CD14-positive monocyte (primary cell): ENCODE measurements around the gene DIAPH2. TPM values are rescaled to one million over a fixed set of nuclear protein-coding genes. Genes with fewer than 3 reads are reported as not detected.

Source experiments
- DNase-seq, 3 donors: peaks; one replicate each; pipeline ENCODE4 v3.0.0-alpha.2; 2011 to 2022
- H2AFZ ChIP-seq: 2 replicates; pipeline ENCODE4 v1.6.0; 2012; ENCODE audit warnings: mild to moderate bottlenecking, low read depth, low read length, inconsistent platforms; ENCODE audit not compliant: insufficient read depth, poor library complexity, severe bottlenecking
- H3K27ac ChIP-seq, 2 donors: 1 replicate in 1 of 2; 2 replicates in 1 of 2; pipeline ENCODE4 v1.5.1; 2012 to 2013; ENCODE audit warnings: low read length in 2 of 2, control low read depth in 1 of 2, inconsistent platforms in 1 of 2, low read depth in 1 of 2, mild to moderate bottlenecking in 1 of 2
- H3K27me3 ChIP-seq, 2 donors: one replicate each; pipeline versions ENCODE4 v1.6.0 to v1.6.1; 2011 to 2013; ENCODE audit warnings: low read length in 2 of 2; ENCODE audit not compliant: control insufficient read depth in 2 of 2, insufficient read depth in 2 of 2
- H3K36me3 ChIP-seq, 2 donors: replicated peaks in 1 of 2; 1 replicate in 1 of 2; 2 replicates in 1 of 2; pipeline versions ENCODE4 v1.5.1 to v1.6.1; 2012 to 2013; ENCODE audit warnings: low read length in 2 of 2, control low read depth in 1 of 2, inconsistent platforms in 1 of 2, mild to moderate bottlenecking in 1 of 2; ENCODE audit not compliant: insufficient read depth in 2 of 2, control insufficient read depth in 1 of 2
- H3K4me1 ChIP-seq, 2 donors: 1 replicate in 1 of 2; 2 replicates in 1 of 2; pipeline versions ENCODE4 v1.5.1 to v1.6.1; 2012 to 2013; ENCODE audit warnings: low read length in 2 of 2, control low read depth in 1 of 2, inconsistent platforms in 1 of 2, mild to moderate bottlenecking in 1 of 2, moderate library complexity in 1 of 2; ENCODE audit not compliant: insufficient read depth in 2 of 2, control insufficient read depth in 1 of 2
- H3K4me2 ChIP-seq: replicated peaks from 2 replicates; pipeline ENCODE3; 2012; ENCODE audit warnings: low read length, moderate library complexity, mild to moderate bottlenecking; ENCODE audit not compliant: poor library complexity, severe bottlenecking; ENCODE audit errors: extremely low read depth
- H3K4me3 ChIP-seq, 3 experiments: fragments of 200-600 bp in 1 of 3; sonication (generic) in 1 of 3; replicated peaks in 1 of 3; 1 replicate in 2 of 3; 2 replicates in 1 of 3; pipeline ENCODE4 v1.5.1; 2011 to 2013; ENCODE audit warnings: low read length in 3 of 3, mild to moderate bottlenecking in 3 of 3, control low read depth in 2 of 3, low read depth in 2 of 3, inconsistent platforms in 1 of 3, moderate library complexity in 1 of 3
- H3K79me2 ChIP-seq: 2 replicates; pipeline ENCODE4 v1.6.0; 2012; ENCODE audit warnings: mild to moderate bottlenecking, control low read depth, inconsistent platforms, low read length, moderate library complexity; ENCODE audit not compliant: insufficient read depth
- H3K9ac ChIP-seq: 2 replicates; pipeline ENCODE4 v1.6.0; 2017; ENCODE audit warnings: low read length, mild to moderate bottlenecking; ENCODE audit not compliant: insufficient read depth, poor library complexity, severe bottlenecking
- H3K9me3 ChIP-seq, 2 donors: replicated peaks in 1 of 2; 1 replicate in 1 of 2; 2 replicates in 1 of 2; pipeline versions ENCODE4 v1.5.1 to v1.6.1; 2012 to 2013; ENCODE audit warnings: low read length in 2 of 2, control low read depth in 1 of 2; ENCODE audit not compliant: control insufficient read depth in 1 of 2, insufficient read depth in 1 of 2
- H4K20me1 ChIP-seq: 2 replicates; pipeline ENCODE4 v1.6.0; 2012; ENCODE audit warnings: mild to moderate bottlenecking, low read length, control low read depth, moderate library complexity; ENCODE audit not compliant: insufficient read depth
- H3K27ac Mint-ChIP-seq, 7 donors: one replicate each; pipeline ENCODE4 v1.8.0; 2020; ENCODE audit warnings: mild to moderate bottlenecking in 7 of 7, mixed read lengths in 7 of 7, moderate library complexity in 6 of 7, inconsistent platforms in 2 of 7
- H3K27me3 Mint-ChIP-seq, 3 donors: one replicate each; pipeline ENCODE4 v1.8.0; 2021 to 2022; ENCODE audit warnings: low read depth in 3 of 3, mild to moderate bottlenecking in 3 of 3, mixed read lengths in 3 of 3, moderate library complexity in 3 of 3, inconsistent platforms in 1 of 3
- H3K36me3 Mint-ChIP-seq, 2 donors: one replicate each; pipeline ENCODE4 v1.8.0; 2020; ENCODE audit warnings: mixed read lengths in 2 of 2, inconsistent platforms in 1 of 2, mild to moderate bottlenecking in 1 of 2
- H3K4me1 Mint-ChIP-seq: one replicate; pipeline ENCODE4 v1.8.0; 2020; ENCODE audit warnings: mild to moderate bottlenecking, mixed read lengths
- H3K4me3 Mint-ChIP-seq, 2 donors: one replicate each; pipeline ENCODE4 v1.8.0; 2020; ENCODE audit warnings: mild to moderate bottlenecking in 2 of 2, mixed read lengths in 2 of 2, moderate library complexity in 1 of 2
- H3K9me3 Mint-ChIP-seq, 7 donors: one replicate each; pipeline ENCODE4 v1.8.0; 2020 to 2022; ENCODE audit warnings: mixed read lengths in 7 of 7, mild to moderate bottlenecking in 6 of 7, moderate library complexity in 6 of 7, inconsistent platforms in 2 of 7
- CTCF ChIP-seq: fragments of 200-600 bp; IDR thresholded peaks from one replicate; pipeline ENCODE4 v1.8.0; 2022; ENCODE audit warnings: antibody characterized with exemption, mild to moderate bottlenecking
- WGBS: methylation state at CpG from one replicate; pipeline ENCODE4 v1.1.5; 2013; ENCODE audit warnings: missing lambda C conversion rate; ENCODE audit not compliant: insufficient coverage; 5-methylcytosine and 5-hydroxymethylcytosine counted together
- intact Hi-C, 2 donors: fragments of 100-400 bp; cut with micrococcal nuclease; formaldehyde crosslinking; loops; one replicate each; pipeline versions ENCODE4 v1.15.0 to v1.15.1; 2023
- polyA plus RNA-seq, 3 donors: library from polyadenylated mRNA; depleted of rRNA in 1 of 3; unstranded in 2 of 3; stranded (reverse) in 1 of 3; fragments of 300-500 nt in 2 of 3; fragments of >200 nt in 1 of 3; fragmentation: Illumina TruSeq in 2 of 3; gene quantifications; 1 replicate in 2 of 3; 2 replicates in 1 of 3; pipeline ENCODE4 v1.2.3, GENCODE V29; 2012 to 2021

Gene DIAPH2
- polyA plus RNA-seq, 3 donors, result 9.5 to 20.5 (median 11.4) TPM

GRCh38 chrX:97605271-97605670 is 920.6 kb downstream of the DIAPH2 start:
- no peaks in the 10 kb centered on the region for H4K20me1 ChIP-seq
- H3K36me3 ChIP-seq, result no peaks in the 10 kb centered on the region
- no peak for TF ChIP-seq CTCF
- H3K4me1 Mint-ChIP-seq, result peaks cover 4% of the 10 kb centered on the region
- H3K27ac Mint-ChIP-seq, result no peak overlapping the region
- H3K4me3 Mint-ChIP-seq, result no peak overlapping the region
- H3K27me3 Mint-ChIP-seq, result peaks cover 0 to 1% (median 1%) of the 10 kb centered on the region in 3 donors
- no CpG with 5 or more reads among the region's 3 CpGs for WGBS
- no peak overlapping the region for H3K27ac ChIP-seq
- no peaks in the 10 kb centered on the region for H3K4me1 ChIP-seq
- H3K27me3 ChIP-seq, result no peaks in the 10 kb centered on the region
- no peak overlapping the region for H3K4me2 ChIP-seq
- H3K36me3 Mint-ChIP-seq, result peaks cover 0 to 7% of the 10 kb centered on the region in 2 donors
- H3K9ac ChIP-seq, result no peak overlapping the region
- no peak for DNase-seq
- intact Hi-C loops, result no loop called here
- H3K4me3 ChIP-seq, result no peak overlapping the region
- peaks cover 0 to 2% (median 0%) of the 10 kb centered on the region in 7 donors for H3K9me3 Mint-ChIP-seq
- no peaks in the 10 kb centered on the region for H3K9me3 ChIP-seq
- no peak overlapping the region for H2AFZ ChIP-seq
- no peaks in the 10 kb centered on the region for H3K79me2 ChIP-seq

GRCh38 chrX:97609357-97609756 is 924.7 kb downstream of the DIAPH2 start:
- no peak overlapping the region for H2AFZ ChIP-seq
- intact Hi-C loops, result no loop called here
- Mint-ChIP-seq H3K27me3 (peaks cover 0 to 1% (median 1%) of the 10 kb centered on the region in 3 donors), H3K4me1 (peaks cover 4% of the 10 kb centered on the region), H3K9me3 (no peaks in the 10 kb centered on the region), H3K4me3 (no peak overlapping the region), H3K27ac (no peak overlapping the region), H3K36me3 (no peaks in the 10 kb centered on the region)
- no peak overlapping the region for H3K4me2 ChIP-seq
- H3K27me3 ChIP-seq, result no peaks in the 10 kb centered on the region
- no peak for DNase-seq
- WGBS, result no CpG with 5 or more reads among the region's 1 CpG
- no peak overlapping the region for H3K9ac ChIP-seq
- no peak overlapping the region for H3K4me3 ChIP-seq
- no peak for TF ChIP-seq CTCF
- H3K4me1 ChIP-seq, result no peaks in the 10 kb centered on the region
- no peaks in the 10 kb centered on the region for H3K36me3 ChIP-seq
- no peaks in the 10 kb centered on the region for H4K20me1 ChIP-seq
- no peaks in the 10 kb centered on the region for H3K9me3 ChIP-seq
- no peak overlapping the region for H3K27ac ChIP-seq
- H3K79me2 ChIP-seq, result no peaks in the 10 kb centered on the region
